PC-9 (cell line): Measurements from ENCODE around the gene GPR26.

Source experiments
- EZH2 ChIP-seq: fragments of 200-600 bp; sonication (generic); IDR thresholded peaks from 2 replicates; pipeline ENCODE4 v1.8.0; 2017; ENCODE audit warnings: antibody characterized with exemption, low read depth
- TF ChIP-seq, protein P1 (sequence below): fragments of 200-600 bp; sonication (generic); conservative IDR thresholded peaks from 2 replicates; pipeline ENCODE4 v1.6.1; 2017; ENCODE audit warnings: mixed run types, antibody characterized with exemption, mild to moderate bottlenecking, moderate library complexity

DNA sequence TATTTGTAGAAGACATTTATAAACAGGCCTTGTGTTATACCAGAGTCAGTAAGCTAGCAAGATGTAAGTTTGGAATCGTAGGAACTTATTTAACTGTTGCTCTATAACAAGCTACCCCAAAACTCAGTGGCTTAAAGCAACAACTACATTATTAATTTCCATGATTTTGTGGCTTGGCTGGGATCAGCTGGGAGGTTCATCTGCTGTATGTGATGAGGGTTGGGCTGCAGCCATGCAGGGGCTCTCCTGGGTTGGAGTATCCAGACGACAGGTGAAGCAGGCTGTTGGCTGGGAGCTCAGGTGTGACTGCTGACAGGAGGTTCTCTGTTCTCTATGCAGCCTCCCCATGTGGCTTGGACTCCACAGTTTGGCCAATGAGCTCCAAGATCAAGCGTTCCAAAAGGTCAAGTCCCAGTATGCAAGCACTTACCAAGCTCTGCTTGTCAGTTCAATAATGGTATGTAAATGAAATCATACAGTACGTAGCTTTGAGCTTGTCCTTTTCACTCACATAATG lies 52.4 kb downstream of the GPR26 start:
- TF ChIP-seq, protein P1, sequence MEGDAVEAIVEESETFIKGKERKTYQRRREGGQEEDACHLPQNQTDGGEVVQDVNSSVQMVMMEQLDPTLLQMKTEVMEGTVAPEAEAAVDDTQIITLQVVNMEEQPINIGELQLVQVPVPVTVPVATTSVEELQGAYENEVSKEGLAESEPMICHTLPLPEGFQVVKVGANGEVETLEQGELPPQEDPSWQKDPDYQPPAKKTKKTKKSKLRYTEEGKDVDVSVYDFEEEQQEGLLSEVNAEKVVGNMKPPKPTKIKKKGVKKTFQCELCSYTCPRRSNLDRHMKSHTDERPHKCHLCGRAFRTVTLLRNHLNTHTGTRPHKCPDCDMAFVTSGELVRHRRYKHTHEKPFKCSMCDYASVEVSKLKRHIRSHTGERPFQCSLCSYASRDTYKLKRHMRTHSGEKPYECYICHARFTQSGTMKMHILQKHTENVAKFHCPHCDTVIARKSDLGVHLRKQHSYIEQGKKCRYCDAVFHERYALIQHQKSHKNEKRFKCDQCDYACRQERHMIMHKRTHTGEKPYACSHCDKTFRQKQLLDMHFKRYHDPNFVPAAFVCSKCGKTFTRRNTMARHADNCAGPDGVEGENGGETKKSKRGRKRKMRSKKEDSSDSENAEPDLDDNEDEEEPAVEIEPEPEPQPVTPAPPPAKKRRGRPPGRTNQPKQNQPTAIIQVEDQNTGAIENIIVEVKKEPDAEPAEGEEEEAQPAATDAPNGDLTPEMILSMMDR, result no peak
- TF ChIP-seq EZH2, result no peak
